GM18870 (cell line): ENCODE data around the gene PTTG2.

ENCODE experiments used
- ATAC-seq: cut with Tn5 transposase; IDR thresholded peaks from one replicate; pipeline ENCODE4 v1.9.1; 2021; ENCODE audit warnings: moderate library complexity; ENCODE audit not compliant: unreplicated experiment

PTTG2 gene

GRCh38 chr4:38005637-38006036, 45.4 kb downstream of the PTTG2 start:
- no peak for ATAC-seq

- no peak for ATAC-seq
Measured at GRCh38 chr4:38007645-38008044, 47.4 kb downstream of the PTTG2 start.

- ATAC-seq, result no peak
Measured at GRCh38 chr4:38008571-38009021, 48.4 kb downstream of the PTTG2 start.

GRCh38 chr4:38009421-38009820, 49.2 kb downstream of the PTTG2 start:
- ATAC-seq, result no peak

GRCh38 chr4:38009949-38010348, 49.8 kb downstream of the PTTG2 start:
- ATAC-seq, result no peak
